ENCODE data around the gene ADCY5. TPM values are rescaled to one million over a fixed set of nuclear protein-coding genes. Genes with fewer than 3 reads are reported as not detected.

Gene ADCY5
- total RNA-seq, 1 experiment from 2014 or later: 0.90 TPM

DNA sequence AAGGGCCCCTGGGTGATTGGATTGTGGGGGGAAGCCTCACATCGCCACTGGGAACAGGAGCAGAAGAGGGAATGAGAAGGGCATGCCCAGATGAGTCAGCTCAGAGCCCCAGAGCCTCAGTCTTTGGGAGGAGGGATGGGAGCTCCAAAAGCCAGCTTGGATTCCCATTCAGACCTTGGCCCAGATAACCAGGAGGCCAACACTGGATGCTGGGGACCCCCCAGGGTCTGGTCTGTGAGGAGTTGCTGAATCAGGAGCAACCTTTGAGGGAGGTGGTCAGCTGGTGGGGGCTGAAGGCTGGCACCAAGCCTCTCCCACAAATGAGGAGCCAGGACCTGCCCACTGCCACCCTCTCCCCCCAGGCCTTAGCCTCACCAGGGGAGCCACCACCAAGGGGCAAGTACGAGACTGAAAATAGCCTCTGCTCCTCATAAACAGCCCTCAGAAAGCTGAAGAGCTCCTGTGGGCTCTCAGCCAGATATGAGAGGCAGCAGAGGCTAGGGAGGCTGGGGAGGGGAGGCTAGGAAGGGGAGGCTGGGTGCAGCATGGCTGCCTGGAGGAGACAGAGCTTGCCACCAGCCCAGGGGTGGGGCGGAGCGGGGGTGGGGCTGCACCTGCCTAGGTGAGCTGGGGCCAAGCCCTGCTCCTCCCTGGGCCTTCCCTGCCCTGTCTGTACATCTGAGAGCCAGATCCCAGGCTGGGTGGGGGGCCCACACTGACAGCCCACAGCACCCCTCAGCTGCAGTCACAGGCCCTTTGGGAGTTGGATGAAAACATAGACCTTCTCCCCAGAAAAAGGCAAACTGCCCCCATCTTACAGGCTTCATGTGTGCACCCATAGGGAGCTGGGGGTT lies 147.3 kb downstream of the ADCY5 start:
- DNase-seq (ENCODE audit: low spot score): no peak

DNA sequence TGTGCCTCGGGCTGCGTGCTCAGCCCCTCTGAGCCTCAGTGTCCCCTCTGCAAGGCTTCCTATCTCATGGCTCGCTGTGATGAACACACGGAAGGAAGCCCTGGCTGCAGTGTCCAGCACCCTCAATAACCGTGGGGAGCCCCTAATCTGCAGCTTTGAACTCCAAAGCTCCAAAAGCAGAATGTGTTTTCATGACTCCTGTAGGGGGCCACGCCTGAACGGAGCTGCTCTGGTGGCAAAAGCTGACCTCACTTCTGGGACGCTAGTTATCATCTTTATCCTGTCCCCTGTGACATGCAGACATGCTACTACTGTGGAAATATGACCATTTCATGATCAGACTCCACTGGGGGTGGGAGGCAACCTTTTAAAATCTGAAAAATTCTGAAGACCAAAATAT lies 148.3 kb downstream of the ADCY5 start:
- no peak for DNase-seq (ENCODE audit: low spot score)

- no peak for DNase-seq (ENCODE audit: low spot score)
These were observed 148.8 kb downstream of the ADCY5 start for GRCh38 chr3:123300056-123300455.

GRCh38 chr3:123299581-123299980 lies 149.3 kb downstream of the ADCY5 start:
- DNase-seq (ENCODE audit: low spot score): no peak

GRCh38 chr3:123298903-123299302 lies 150.0 kb downstream of the ADCY5 start:
- DNase-seq (ENCODE audit: low spot score): no peak

DNA sequence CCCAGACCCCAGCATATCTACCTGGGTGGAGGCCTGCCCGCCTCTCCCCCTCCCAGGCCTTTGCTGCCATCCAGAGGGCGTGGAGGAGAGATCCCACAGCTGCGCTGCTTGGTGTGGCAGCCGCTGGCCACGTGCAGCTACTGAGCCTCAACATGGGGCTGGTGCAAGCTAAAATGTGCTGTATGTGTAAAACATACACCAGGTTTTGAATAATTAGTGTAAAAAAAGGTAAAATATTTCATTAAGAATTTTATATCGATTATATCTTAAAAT lies 151.3 kb downstream of the ADCY5 start:
- DNase-seq (ENCODE audit: low spot score): no peak

GRCh38 chr3:123296836-123297626 lies 151.9 kb downstream of the ADCY5 start:
- no peak for DNase-seq (ENCODE audit: low spot score)

DNA sequence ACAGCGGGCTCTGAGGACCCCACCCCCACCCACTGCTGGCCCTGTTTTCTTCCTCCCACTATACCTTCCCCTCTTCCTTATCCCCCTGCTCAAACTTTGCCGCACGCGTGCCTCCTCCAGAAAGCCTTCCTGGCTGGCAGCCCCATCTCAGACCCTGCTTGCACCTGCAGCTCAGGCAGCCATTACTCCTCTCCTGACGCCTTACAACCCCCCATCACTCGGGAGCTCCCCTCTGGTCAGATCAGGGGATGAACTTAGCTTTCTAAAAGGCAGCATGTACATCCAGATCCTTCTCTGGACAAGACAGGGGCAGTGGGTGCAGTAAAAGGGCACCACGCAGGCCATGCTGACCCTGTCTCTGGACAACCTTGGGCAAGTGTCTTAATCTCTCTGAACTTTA lies 152.6 kb downstream of the ADCY5 start:
- no peak for DNase-seq (ENCODE audit: low spot score)

DNA sequence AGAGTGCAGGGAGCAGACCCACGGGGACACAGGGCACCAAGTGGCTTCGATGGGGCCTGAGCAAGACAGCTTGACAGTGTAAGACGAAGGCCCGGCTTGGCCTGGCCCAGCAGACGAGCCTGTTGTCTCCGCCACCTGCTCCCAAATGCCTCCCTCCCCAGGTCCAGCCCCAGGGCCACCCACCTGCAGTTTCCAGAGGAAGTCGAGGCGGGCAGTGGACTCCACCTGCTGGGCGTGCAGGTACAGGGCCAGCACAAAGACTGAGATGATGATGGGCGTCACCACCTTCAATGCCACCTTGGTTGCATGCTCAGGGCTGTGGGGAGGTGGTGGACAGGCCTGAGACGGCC lies 153.0 kb downstream of the ADCY5 start:
- DNase-seq (ENCODE audit: low spot score): no peak

DNA sequence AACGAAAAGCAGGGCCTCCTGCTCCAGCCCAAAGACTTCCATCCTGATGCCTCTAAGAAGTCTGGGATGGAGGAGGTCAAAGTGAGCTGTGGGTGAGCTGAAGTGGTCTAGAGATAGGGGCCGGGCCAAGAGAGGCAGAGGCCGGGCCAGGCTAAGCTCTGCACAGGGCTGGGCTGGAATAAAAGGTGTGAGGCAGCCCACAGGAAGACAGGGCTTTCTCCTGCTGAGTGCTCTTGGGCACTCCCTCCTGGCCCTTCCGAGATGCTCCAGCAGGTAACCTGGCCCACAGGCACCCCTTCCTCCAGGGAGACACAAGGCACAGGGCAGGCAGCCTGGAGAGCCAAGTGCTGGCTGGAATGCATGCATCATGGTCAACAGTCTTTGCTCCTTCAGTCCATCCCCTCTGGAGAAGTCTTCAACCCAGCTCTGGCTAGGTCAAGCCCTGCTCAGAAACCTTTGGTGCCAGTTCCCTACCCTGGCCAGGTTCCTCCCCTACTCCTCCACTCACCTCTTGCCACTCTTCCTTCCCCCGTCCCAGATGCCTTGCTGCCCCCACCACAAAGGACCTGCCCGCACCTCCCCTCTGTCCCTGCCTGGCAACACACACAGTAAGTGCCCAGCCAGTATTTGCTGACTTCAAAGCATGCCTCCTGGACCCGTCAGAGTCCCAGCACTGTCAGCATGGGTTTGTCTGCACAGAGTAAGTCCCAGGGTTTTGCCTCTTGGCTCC lies 153.6 kb downstream of the ADCY5 start:
- DNase-seq (ENCODE audit: low spot score): no peak

DNA sequence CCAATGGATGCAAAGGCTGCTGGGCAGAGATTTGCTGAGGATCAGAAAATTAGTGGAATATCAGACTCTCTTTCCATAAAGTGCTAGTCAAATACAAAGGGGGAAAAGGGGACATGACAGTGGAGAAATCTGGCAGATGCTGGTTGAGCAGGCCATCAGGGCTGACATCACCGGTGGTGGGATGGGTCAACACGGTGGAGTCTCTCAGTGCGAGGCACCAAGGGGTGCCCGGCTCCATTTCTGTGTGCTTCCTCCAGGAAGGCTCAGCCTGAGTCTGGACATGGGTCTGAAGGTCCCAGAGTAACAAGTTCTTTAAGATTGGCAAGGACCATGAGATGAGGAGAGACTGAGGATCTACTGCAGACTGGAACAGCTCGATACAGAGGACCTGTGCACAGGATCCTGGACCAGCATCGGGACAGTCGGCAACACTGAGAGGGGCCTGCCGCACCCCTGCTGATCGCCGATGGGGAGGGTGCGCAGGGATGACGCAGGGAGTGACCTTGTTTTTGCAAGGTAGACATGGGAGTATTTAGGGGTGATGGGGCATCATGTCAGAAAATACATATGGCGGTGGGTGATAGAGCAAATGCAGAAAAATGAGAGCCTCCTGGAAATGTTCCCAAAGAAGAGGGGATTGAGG lies 154.5 kb downstream of the ADCY5 start:
- DNase-seq (ENCODE audit: low spot score): no peak

DNA sequence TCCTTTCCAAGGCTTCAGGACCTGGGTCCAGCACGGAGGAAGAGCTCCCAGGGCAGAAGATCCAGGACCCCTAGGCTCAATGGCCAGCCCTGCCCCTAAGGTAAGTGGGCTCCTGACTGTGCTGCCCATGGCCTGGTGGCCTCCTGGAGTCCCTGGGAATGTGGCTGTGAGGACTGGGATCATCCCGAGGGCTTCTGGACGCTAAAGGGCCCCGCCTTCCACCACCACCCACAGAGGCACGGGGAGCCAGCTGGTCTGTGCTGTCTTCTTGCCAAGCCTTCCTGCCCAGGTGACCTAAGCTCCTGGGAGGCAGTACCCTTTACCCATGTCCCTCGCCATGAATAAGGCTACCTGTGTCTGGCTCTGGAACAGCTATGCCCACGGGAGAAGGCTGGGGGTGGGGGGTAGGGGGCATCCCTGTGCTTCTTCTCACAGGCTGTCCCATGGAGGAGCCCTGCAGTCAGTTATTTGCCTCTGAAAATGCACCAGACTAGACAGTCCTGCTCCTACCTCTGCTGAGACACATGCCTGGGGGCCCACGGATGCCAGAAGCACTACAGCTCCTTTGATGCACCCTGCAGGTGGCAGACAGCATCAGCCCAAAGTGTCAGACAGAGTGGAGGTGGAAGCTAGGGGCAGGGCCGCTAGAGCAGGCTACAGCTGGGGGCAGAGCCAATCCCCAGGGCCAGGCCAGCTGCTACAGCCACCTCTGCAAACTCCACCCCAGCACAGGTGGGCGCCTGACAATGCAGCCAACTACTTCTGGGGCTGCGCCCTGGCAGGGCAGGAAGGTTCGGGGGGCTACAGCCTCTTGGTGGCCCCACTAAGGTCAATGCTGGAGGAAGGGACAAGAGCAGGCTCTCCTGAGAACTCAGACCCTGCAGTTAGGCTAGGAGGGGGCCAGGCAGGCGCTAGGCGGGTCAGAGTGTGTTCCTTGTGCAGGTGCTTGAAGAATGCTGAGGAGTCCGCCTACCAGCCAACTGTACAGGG lies 156.3 kb downstream of the ADCY5 start:
- DNase-seq (ENCODE audit: low spot score): no peak

DNA sequence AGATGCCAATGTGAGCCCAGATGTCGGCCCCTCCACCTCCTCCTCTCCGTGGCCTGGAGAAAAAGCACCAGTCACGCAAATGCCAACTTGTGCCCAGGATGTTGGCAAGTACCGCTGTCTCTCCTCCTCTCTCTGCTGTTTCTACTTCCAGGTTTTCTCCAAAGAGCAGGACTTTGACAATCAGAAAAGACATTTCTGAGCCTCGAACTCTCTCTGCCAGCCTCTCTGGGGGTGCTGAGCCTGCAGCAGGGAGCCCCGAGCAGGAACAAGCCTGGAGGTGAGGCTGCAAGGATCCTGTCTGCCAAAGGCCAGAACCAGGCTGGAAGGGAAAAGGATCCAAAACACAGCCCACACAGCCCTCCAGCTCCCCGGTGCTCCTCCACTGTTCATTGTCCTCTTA lies 157.5 kb downstream of the ADCY5 start:
- no peak for DNase-seq (ENCODE audit: low spot score)

DNA sequence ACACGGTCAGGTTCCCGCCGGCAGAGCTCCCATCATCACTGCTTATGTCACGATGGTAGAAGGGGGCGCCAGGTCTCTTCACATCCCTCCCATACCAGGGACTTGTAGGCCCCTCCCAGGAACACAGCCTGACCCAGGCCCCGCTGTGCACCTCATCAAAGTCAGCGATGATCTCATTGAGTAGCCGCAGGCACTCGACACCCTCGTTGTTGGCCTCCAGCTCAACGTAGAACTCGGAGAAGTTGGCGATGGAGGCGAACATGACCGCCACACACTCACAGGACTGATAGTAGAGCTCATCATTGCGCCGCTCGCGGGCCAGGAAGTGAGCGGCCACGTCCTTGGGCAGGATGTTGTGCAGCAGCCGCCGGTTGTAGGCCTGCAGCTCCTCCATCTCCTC lies 157.9 kb downstream of the ADCY5 start:
- no peak for DNase-seq (ENCODE audit: low spot score)

DNA sequence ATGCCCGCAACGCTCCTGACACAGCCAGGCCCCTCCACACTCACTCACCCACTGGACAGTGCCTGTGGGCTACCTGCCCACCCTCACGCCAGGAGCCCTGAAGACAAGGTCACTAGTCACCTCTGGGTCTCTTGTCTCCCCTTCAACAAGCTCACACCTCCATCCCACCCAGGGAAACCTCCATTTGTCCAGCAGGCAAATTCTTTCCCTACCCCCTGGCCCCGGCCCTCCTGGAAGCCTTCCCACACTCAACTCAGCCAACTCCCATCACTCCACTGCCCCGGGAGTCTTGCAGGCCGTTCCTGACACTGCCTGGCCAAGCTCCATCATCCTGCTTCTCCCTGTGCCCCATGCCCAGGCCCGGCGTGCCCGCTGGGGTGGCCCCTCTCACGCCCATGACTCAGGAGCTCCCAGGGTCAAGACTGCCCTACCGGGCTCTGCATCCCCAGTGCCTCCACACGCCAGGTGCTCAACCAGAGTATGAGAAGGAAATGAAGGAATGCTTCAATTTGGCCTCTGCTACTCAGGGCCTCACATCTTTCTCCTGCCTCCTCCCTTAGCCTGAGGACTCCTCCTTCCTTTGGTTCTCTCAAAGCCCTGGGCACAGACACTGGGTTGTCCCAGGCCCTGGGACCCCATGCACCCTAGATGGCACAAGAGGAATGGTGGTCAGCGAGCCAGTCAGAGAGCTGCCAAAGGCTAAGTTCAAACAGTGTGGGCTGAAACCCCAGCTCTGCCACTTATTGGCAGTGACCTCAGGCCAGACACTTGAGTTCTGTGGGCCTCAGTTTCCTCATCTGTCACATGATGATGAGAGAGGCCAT lies 158.6 kb downstream of the ADCY5 start:
- DNase-seq (ENCODE audit: low spot score): no peak

DNA sequence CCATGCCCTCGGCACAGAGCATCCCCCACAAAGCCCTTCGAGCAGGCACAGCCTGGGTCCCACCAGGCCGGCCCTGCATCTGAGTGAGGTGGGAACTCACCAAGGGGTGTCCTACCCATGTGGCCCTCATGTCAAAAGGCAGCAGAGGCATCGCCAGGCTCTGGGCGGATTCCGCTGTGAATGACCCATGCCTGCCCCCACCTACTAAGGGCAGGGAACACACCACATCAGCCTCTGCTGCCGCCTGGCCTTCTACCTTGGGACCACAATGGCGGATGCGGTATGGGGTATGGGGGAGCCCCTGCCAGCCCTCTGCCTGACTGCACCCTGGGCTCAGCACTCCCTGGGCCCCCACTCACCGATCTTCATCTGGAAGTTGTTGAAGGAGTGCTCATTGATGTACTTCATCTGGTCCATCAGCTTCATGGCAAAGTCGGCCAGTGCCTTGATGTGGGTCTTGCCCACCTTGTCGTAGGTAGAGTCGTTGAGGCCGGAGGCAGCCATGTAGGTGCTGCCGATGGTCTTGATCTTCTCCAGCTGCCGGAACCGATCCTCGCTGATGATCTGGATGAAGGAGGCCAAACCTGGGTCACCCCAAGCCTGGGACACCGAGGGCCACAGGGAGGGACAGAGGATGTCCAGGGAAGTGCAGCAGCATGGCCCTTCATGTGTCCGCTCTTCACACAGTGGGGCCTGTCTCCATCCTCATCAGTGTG lies 159.3 kb downstream of the ADCY5 start:
- no peak for DNase-seq (ENCODE audit: low spot score)

GRCh38 chr3:123287962-123288302 lies 161.0 kb downstream of the ADCY5 start:
- no peak for DNase-seq (ENCODE audit: low spot score)

DNA sequence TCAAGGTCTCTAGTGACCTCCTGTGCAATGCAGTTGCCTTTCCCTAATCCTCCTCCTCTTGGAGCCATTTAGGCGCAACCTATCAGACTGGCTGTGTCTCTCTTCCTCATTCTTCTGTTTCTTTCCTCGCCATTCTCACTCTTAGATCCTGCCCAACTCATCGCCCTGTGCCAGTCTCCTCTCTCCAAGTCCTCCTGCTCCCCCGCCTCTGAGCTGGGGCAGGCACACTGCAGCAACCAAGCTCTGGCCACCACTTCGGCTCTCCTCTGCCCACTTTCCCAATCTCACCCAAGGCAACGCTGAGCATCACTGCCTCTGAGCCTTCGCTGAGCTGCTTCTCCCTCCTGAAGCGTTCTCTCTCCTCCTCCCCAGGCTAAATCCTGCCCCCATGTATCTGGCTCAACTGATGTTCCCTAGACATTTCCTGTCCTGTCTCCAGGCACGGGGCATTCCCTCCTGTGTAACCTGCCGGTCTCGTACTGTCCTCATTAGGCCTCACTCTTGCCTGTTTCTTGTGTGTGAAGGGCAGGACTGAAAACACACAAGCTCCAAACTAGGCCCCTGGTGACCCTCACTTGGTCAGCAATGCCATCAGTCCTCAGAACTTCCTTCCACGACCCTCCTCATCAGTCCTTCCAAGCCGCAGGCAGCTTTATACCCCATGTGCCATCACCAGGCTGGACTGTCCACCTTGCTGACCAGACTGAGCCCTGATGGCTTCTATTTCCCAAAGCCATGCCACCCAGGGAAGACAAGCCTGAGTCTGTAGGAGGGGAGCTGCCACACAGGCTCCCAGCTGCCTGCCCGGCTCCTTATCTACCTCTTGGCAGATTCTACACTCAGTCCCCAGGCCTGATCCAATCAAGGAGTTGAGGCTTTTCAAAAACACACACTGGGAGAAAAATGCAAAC lies 161.6 kb downstream of the ADCY5 start:
- DNase-seq (ENCODE audit: low spot score): no peak

All from A172 (cell line).